HG03097 (cell line): ENCODE data around the gene ANAPC7.
"Not testable (repeated sequence)": the region's sequence is repeated elsewhere in the genome, so short reads cannot be mapped to it uniquely, and the experiment has no call there.

Experiments used
- ATAC-seq: cut with Tn5 transposase; IDR thresholded peaks from one replicate; pipeline ENCODE4 v1.9.1; 2021; ENCODE audit not compliant: unreplicated experiment, low FRiP score

ANAPC7 gene

GRCh38 chr12:110349514-110350151 is 53.9 kb downstream of the ANAPC7 start:
- ATAC-seq: no peak

GRCh38 chr12:110349096-110349495 is 54.4 kb downstream of the ANAPC7 start:
- no peak for ATAC-seq

GRCh38 chr12:110348431-110349059 is 55.0 kb downstream of the ANAPC7 start:
- no peak for ATAC-seq

DNA sequence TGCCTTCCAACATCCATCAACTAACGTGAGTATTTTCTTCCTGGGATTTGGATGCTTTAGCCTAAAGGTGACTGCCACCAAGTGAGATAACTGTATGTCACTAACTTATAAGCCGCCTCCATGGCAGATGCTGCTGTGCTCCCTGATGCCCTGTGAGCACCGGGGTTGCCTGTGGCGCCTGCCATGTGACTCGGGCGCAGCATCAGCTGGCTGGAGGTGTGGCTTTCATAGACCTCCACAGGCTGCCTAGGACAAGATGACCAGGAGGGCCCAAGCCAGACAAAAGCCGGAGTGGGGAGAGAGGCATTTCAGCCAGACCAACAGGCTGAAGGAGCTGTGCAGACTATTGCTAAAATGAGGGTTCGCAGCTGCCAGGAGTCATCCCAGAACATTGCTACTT is 55.7 kb downstream of the ANAPC7 start:
- no peak for ATAC-seq

DNA sequence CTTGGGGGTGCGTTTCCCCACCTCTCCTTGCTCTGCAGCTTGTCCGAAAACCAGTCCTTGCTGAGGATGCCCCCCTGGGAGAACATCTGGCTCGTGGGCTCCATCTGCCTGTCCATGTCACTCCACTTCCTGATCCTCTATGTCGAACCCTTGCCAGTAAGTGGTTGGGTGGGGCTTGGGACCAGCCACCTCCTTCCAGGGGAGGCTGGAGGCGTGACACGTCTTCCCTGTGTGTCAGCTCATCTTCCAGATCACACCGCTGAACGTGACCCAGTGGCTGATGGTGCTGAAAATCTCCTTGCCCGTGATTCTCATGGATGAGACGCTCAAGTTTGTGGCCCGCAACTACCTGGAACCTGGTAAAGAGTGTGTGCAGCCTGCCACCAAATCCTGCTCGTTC is 57.5 kb downstream of the ANAPC7 start:
- ATAC-seq: no peak

- no peak for ATAC-seq
Observed at GRCh38 chr12:110345176-110345661, 58.3 kb downstream of the ANAPC7 start.

GRCh38 chr12:110344657-110345056 is 58.9 kb downstream of the ANAPC7 start:
- ATAC-seq: no peak

DNA sequence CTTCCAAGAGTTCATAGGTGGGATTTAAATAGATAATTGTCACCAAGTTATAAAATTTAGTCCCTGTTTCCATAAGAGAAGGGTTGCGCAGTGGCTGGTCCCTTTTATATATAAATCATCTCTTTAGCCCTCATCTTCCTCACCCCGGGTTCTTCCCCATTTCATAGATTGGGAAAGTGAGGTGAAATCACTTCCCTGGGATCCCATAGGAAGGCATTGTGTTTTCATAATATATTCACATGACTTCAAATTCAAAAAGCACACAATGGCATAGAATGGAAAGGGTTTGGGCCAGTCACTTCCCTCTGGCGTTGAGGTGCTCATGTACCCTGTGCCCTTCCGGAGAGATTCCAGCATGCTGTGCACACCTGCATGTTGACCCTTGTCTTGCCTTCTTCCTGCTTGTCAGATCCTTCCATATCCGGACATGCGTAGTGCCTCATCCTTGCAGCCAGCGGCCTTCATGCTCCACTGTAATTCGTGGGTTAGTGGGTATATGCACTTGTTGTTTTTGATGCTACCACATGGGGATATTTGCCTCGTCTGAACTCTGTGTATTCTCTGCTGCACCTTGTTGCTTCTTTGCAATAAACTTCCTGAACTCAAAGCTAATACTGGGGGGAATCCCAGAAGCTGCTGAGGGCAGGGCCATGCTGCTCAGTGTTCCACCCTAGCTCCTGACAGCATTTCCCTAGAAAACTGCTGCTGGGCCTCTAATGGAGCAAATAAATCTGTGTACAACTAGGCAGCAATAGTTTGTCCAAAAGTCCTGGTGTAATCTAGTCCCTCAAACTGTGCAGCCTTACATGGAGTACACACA is 59.6 kb downstream of the ANAPC7 start:
- ATAC-seq: no peak

DNA sequence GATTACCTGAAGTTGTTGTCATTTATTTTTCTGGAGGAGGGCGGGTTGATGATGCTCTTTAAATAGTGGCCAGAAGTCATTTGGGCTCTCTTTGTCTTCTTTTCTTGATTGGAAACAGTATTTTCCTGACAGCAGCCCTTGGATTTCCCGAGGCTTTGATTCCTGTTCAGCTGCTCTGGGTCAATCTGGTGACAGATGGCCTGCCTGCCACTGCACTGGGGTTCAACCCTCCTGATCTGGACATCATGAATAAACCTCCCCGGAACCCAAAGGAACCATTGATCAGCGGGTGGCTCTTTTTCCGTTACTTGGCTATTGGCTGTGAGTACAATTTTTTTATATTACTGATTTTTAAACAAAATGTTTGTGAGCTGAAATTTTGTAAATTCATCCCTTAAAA is 60.4 kb downstream of the ANAPC7 start:
- ATAC-seq: no peak

DNA sequence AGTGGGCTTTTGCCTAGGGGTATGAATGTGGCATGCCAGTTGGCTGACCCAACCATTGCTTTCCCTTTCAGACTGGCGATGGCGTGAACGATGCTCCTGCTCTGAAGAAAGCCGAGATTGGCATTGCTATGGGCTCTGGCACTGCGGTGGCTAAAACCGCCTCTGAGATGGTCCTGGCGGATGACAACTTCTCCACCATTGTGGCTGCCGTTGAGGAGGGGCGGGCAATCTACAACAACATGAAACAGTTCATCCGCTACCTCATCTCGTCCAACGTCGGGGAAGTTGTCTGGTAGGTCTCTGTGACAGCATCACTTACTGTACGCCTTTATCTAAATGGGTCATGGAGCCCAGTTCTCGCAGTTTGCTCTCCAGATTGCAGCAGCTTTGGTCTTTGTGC is 61.4 kb downstream of the ANAPC7 start:
- ATAC-seq: no peak

GRCh38 chr12:110340706-110341105 is 62.8 kb downstream of the ANAPC7 start:
- no peak for ATAC-seq

GRCh38 chr12:110340261-110340660 is 63.2 kb downstream of the ANAPC7 start:
- ATAC-seq: not testable (repeated sequence)

DNA sequence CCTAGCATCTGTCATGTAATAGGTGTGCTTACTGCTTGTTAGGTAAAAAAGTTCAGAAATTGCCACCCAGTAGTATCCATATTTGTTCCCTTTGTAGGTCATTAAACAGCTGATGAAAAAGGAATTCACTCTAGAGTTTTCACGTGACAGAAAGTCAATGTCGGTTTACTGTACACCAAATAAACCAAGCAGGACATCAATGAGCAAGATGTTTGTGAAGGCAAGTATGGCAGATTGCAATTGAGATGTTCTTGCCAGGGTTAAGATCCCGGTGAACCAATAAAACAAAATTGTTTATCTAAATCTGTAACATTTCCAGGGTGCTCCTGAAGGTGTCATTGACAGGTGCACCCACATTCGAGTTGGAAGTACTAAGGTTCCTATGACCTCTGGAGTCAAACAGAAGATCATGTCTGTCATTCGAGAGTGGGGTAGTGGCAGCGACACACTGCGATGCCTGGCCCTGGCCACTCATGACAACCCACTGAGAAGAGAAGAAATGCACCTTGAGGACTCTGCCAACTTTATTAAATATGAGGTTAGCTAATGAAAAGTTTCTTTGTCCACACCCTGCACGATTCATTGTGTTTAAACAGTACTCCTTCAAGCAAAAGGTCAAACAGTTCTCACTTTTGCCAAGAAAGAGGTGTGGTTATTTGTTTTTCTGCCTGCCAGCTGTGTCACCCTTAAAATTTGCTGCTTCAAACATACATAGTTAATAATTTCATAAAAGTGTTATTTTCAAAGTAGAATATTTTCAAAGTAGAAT is 64.1 kb downstream of the ANAPC7 start:
- ATAC-seq: no peak

DNA sequence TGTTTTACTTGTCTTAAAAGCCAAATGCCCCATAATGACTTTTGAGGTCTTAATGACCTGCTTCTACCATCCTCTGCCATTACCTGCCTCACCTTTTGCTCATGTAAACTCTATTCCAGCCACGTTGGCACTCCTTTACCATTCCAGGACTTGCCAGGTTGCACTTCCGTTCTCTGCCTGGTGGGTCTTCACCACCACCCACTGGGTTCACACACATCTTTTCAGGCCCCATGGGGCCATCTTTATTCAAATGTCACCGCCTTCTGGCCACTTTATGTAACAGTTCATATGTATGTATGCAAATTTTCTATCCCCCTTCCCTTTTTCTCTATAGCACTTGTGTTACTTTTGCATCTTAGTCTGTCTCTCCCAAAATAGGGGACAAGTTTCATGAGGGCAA is 64.8 kb downstream of the ANAPC7 start:
- no peak for ATAC-seq

GRCh38 chr12:110337912-110338710 is 65.4 kb downstream of the ANAPC7 start:
- no peak for ATAC-seq

DNA sequence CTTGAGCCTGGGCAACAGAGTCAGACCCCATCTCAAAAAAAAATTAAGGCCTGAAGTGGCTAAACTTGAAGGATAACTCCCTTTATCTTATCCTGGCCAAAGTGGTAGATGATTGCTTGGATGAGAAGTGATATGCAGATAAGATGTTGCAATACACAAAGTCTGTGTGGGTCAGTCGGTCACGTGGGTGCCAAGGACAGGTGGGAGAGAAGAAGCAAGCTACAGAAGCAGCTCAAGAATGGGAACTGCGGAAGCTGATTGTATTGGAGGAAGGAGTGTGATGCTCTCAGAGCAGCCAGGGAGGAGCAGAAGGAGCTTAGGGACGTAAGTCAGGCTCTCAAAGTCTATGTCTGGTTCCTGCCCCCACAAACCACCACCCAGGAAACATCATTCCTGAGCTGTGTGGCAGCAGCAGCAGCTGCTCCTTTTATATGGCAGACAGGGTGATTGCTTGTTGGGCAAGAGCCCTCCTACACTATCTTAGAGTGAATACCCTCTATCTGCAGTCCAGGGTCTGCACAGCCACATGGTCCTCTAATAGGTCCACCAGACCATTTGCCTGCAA is 67.9 kb downstream of the ANAPC7 start:
- no peak for ATAC-seq

GRCh38 chr12:110333201-110333600 is 70.3 kb downstream of the ANAPC7 start:
- no peak for ATAC-seq

DNA sequence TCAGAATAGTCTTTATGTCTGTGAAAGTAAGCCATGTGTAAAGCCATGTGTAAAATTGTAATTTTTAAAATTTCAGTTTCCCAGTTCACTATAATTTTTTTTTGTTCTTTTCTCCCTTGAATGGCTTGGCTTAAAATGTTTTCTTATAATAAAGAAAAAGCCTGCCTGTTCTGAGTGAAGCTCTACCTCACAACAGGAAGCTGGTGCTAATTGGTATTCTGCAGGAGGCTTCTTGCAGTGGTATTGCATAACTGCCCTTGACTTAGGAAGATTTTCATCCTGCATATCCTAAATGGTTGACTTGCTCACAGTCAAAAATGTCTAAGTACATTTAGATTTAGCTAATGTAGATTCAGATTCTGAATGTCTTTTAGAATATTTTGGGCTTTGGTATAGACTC is 73.0 kb downstream of the ANAPC7 start:
- no peak for ATAC-seq

GRCh38 chr12:110330124-110330523 is 73.4 kb downstream of the ANAPC7 start:
- ATAC-seq: no peak

- ATAC-seq: no peak
Observed at GRCh38 chr12:110329710-110330109, 73.8 kb downstream of the ANAPC7 start.
